Measurements from ENCODE around the gene ACTA2.

Gene ACTA2

DNA sequence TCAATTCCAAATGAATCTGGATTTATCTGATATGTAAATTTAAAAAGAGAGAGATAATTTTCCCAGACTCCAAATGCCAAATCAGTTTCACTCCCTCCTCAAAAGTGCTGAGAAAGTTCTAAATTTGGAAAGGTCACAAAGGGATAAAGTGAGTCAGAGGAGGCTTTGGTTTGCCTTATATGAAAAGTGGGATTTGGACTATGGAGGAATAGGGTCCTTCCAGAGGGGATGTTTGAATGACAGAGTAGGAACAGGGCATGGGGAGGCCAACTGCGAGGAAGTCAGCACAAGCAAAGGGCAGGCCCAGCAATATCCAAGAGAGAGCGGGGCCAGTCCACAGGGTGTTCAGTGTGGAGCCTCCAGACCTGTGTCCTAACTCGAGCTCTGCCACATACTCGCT lies 28.2 kb upstream of the ACTA2 start:
- DNase-seq, result no peak

DNA sequence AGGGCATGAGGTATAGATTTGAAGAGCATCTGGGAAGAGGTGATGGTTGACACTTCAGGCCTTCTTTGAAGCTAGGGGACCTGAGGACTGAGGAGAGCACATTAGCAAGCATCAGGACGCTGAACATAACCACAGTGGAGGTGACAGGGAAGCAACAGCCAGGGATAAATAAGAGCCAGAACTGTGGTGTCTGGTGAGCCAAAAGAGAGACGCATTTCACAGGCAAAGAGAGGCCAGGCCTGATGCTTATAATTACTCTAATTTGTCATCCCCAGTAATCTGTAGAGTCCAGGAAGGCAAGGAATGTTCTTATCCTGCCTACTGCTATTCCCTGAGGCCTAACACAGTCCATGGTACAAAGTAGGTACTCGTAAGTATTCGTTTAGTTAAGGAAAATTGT lies 27.7 kb upstream of the ACTA2 start:
- no peak for DNase-seq

DNA sequence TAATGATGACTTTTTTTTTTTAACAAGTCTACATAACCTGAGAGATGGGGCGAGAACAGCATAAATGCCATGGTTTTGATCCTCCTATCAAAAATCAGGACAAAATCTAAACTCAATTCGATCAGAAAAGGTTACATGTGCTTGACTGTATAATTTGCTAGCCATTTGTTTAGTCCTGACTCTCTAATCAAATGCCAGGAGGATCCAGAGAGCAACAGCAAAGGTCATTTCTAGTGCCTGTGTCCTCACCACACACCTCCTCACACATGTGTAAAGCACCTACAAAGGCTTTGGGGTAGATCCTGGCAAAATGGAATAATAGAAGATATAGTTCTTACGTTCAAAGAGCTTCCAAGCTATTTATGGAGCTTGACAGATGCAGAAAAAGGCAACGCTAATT lies 27.0 kb upstream of the ACTA2 start:
- no peak for DNase-seq

DNA sequence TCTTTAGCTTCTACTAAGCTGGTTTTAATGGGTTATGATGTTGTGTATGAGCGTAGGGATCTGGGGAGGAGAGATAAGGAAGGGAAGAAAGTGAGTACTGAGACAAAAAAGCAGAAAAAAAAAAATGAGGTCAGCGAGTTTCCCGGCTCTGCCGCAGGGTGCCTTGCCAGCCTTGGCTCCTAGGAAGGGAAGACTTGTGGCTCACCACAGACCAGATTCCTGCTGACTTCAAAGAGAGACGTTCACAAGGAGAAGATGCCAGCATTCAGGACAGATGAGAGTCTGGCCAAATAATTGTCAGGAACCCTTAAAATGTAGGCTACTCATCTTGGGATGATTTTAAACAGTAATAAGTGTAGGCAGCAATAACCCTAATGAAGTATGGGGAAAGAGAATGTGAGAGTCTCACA lies 26.6 kb upstream of the ACTA2 start:
- peak; percentile 89 for DNase-seq

DNA sequence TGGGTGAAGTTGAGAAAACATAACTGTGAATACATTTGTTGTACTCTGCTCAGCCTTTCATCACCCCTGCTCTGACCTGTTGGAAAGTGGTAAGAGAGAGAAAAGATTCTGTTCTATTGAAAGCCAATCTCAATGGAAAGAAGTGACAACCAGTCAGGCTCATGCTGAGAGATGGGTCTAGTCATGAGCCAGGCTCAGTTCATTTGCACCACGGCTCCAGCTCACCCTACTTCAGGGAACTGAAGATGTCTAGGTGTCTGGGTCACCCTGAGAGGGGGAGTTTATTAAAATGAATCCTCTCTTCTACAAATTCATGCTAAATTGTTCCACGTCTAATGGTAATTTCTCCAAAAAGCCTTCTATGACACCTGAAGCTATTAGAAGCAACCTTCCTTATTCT lies 25.9 kb upstream of the ACTA2 start:
- no peak for DNase-seq

DNA sequence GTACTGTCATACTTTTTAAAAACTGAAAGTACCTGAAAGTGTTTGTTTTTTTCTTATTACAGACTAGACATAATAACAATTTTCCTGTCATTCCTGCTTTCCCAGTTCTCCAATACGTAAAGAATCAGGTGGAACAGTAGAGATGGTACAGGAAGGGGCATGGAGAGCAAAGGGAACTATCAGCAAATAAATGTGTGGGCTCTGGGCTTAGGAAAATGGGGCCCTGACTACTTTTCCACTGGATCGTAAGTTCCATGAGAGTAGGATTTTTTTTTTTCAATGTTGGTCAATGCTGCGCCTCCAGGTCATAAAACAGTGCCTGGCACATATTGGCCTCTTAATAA lies 22.8 kb upstream of the ACTA2 start:
- DNase-seq, result no peak

GRCh38 chr10:88974446-88975376 lies 22.1 kb upstream of the ACTA2 start:
- peak; percentile 86 for DNase-seq

DNA sequence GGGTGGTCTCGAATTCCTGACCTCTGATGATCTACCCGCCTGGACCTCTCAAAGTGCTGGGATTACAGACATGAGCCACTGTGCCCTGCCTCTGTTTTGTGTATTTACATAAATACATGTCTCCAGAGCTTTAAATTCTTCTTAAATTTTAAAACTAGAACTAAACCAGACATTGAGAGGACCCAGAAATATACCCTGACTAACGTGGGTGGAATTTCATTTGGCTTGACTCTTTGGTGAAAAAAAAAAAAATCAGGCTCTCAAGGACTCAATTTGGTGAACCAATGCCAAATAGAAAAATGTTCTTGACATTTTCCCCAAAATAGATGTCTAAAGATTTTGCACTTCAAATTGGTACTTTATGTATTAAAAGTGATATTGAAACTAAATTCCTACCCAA lies 21.4 kb upstream of the ACTA2 start:
- DNase-seq, result no peak

DNA sequence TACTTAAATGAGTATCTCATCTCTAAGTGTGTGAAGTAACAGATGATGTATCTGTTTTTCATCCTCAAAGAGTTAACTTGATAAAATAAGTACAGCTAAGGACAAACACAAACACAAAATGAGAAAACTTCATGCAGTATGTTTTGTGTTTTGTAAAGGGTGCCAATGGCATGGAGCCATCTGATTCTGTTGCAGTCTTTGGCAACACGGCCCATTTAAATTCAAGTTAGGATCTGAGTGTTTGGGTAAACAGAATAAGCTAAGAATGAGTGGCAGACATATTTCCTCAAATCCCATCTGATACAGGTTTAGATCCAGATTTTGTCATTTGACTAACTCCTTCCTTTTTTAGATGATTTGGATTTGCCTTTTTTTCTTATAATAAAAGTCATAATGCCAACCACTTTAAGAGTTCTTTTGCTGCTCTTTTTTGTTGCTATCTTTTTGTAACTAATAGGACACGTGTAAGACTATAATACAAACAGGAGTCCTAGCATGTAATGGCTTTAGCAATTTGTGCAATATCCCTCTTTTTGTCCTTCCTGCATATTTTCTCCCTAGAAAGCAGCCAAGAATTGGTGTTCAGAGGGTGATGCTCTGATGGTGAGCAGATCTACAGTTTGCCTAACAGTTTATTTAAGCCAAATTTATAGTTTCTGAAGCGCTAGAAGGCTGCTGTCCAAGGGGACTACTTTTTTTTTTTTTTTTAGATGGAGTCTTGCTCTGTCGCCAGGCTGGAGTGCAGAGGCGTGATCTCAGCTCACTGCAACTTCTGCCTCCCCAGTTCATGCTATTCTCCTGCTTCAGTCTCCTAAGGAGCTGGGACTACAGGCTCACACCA lies 18.9 kb upstream of the ACTA2 start:
- no peak for DNase-seq

DNA sequence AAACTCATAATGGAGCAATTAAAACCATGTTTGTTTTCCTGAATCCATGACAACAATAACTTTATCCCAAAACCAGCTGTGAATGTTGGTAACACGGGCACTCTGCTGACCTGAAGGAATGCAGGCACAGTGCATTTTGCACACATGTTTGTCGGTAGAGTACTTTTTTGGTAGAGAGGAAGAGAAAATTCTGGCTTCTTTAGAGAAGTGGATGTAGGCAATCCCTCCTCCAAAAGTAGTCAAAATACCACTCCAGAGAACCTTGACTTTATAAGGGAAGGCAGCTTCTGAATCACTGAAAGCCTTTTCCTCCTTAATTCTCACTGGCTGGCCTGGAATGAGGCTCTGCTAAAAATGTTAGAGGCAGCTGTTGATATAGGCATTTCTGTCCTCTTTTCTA lies 15.8 kb upstream of the ACTA2 start:
- no peak for DNase-seq

GRCh38 chr10:88966797-88967196 lies 14.2 kb upstream of the ACTA2 start:
- no peak for DNase-seq

DNA sequence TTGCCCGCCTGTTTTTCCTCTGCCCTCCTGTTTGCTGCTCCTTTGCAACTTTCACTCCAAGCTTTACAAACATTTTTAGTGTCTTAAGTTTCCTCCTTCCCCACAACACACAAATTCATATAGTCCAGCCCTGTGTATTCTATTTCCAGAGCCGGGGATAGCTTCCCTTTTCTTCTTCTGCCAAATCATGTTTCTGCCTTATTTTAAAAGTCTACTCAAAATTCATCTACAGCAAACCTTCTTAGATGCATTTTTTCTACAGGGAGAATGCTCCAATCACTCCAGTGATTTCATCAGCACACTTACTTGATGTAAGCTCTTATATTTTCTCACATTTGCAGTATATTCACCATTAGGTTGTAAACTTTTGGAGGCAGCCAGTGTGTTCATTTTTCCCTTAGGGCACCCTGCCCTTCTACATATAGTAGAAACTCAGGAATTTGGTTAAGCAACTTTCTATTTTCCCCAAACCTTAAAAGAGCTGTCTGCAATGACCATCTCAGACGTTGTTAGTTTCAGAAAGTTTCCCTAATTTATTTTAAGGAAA lies 12.4 kb upstream of the ACTA2 start:
- peak; percentile 38 for DNase-seq

GRCh38 chr10:88964360-88964759 lies 11.8 kb upstream of the ACTA2 start:
- no peak for DNase-seq

- no peak for DNase-seq
Measured at GRCh38 chr10:88963318-88963717, 10.7 kb upstream of the ACTA2 start.

DNA sequence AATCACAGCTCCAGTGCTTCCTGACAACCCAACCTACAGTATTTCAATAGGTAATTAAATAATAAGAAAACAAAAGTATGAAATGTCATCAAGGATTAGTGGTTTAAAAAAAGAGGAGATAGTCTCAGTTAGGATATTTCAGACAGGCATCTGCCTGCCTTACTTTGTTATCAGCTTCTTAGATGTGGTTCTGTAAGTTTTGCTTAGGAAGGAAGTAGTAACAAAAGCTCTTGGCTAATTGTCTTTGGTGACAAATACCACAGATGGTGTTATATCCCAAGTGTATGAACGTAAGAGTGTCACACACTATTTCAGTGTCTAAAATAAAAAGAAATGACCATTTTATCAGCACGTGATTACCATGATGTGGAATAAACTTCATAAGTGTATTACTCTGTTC lies 9.8 kb upstream of the ACTA2 start:
- peak; percentile 54 for DNase-seq

- no peak for DNase-seq
Measured at GRCh38 chr10:88961266-88961665, 8.7 kb upstream of the ACTA2 start.

DNA sequence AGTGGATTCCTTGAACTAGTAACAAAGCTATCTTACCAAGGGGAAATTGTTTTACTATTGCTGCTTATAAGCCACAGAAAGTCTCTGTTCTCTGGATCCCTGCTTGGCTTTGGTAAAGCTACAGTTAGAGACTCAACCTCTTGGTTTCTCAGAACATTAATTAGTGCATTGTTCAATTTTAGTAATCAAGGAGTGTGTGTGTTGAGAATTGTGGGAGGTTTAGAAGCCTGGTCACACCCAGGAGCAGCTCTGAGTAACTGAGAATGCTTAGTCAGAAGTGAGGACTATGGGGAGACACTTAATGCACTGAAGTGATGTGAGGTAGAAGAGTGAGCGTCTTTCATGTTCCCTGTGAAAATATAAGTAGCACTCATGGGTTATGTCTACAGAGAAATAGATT lies 8.2 kb upstream of the ACTA2 start:
- DNase-seq, result no peak

GRCh38 chr10:88958721-88959120 lies 6.1 kb upstream of the ACTA2 start:
- no peak for DNase-seq

DNA sequence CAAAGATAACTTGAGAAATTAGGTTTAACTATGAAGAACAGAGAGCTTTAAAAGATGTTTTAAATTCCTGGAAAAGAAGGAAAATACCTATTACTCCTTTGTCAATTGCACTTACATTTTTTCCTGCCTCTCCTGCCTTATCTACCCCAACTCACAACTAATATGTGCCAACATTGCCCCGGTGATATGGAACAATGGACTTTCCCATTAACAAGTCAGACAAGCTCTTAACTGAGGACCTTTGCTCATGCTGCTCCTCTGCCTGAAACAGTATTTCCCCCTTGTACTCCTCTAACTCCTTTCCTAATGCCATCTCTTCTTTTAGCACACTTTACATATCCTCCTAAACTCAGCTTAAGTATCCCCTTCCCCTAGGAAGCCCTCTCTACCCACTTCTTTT lies 4.8 kb upstream of the ACTA2 start:
- no peak for DNase-seq

- DNase-seq, result peak; percentile 55
Measured at GRCh38 chr10:88954458-88955083, 2.0 kb upstream of the ACTA2 start.

GRCh38 chr10:88953662-88954061 lies 1.1 kb upstream of the ACTA2 start:
- peak; percentile 79 for DNase-seq

GRCh38 chr10:88949912-88950837 lies 2.4 kb downstream of the ACTA2 start:
- DNase-seq, result no peak

Data from OCI-M1 (cell line).